HG03565 (cell line): ENCODE results near the gene CABP1.

ENCODE experiments used
- ATAC-seq: cut with Tn5 transposase; IDR thresholded peaks from one replicate; pipeline ENCODE4 v1.9.1; 2021; ENCODE audit warnings: mild to moderate bottlenecking, moderate library complexity; ENCODE audit not compliant: unreplicated experiment

Gene CABP1

GRCh38 chr12:120630104-120630892 lies 10.1 kb upstream of the CABP1 start:
- no peak for ATAC-seq

- no peak for ATAC-seq
Measured at GRCh38 chr12:120631097-120631496, 9.3 kb upstream of the CABP1 start.

- ATAC-seq = no peak
Measured at GRCh38 chr12:120640861-120641833, 721 bp downstream of the CABP1 start.

GRCh38 chr12:120642121-120642520 lies 1.7 kb downstream of the CABP1 start:
- no peak for ATAC-seq

GRCh38 chr12:120642826-120643225 lies 2.4 kb downstream of the CABP1 start:
- ATAC-seq = no peak

- ATAC-seq = no peak
Measured at GRCh38 chr12:120643574-120643973, 3.1 kb downstream of the CABP1 start.

GRCh38 chr12:120646044-120646443 lies 5.6 kb downstream of the CABP1 start:
- ATAC-seq = no peak

GRCh38 chr12:120647375-120647755 lies 6.9 kb downstream of the CABP1 start:
- no peak for ATAC-seq

GRCh38 chr12:120649442-120650232 lies 9.2 kb downstream of the CABP1 start:
- no peak for ATAC-seq

GRCh38 chr12:120650233-120650690 lies 9.8 kb downstream of the CABP1 start:
- no peak for ATAC-seq

GRCh38 chr12:120651821-120652220 lies 11.4 kb downstream of the CABP1 start:
- no peak for ATAC-seq

- ATAC-seq = no peak
Measured at GRCh38 chr12:120652656-120653435, 12.4 kb downstream of the CABP1 start.

GRCh38 chr12:120653611-120654010 lies 13.2 kb downstream of the CABP1 start:
- ATAC-seq = no peak

GRCh38 chr12:120654656-120655055 lies 14.2 kb downstream of the CABP1 start:
- no peak for ATAC-seq

GRCh38 chr12:120656008-120656407 lies 15.6 kb downstream of the CABP1 start:
- ATAC-seq = no peak

- ATAC-seq = no peak
Measured at GRCh38 chr12:120658286-120659150, 18.1 kb downstream of the CABP1 start.

GRCh38 chr12:120659151-120659525 lies 18.7 kb downstream of the CABP1 start:
- no peak for ATAC-seq

GRCh38 chr12:120661432-120661831 lies 21.0 kb downstream of the CABP1 start:
- no peak for ATAC-seq

GRCh38 chr12:120662879-120663278 lies 22.5 kb downstream of the CABP1 start:
- peak; percentile 43 for ATAC-seq
